Measurements from ENCODE around the gene SPIN4.
"Not testable (repeated sequence)": the region's sequence is repeated elsewhere in the genome, so short reads cannot be mapped to it uniquely, and the experiment has no call there.

DNA sequence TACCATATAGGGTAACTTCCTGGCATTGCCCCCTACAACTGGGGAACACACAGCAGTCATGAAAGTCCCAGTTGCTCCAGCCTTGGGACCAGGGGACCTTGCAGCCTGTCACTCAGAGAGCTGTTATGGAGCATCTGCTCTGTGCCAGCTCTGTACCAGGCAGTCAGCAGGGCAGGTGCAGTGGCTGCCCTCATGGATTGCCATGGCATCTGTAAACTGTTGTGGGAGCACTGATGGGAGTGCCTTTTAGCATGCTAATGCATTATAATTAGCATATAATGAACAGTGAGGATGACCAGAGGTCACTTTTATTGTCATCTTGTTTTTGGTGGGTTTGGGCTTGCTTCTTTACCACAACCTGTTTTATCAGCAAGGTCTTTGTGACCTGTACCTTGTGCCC, 33.1 kb upstream of the SPIN4 start:
- TF ChIP-seq, protein P1, sequence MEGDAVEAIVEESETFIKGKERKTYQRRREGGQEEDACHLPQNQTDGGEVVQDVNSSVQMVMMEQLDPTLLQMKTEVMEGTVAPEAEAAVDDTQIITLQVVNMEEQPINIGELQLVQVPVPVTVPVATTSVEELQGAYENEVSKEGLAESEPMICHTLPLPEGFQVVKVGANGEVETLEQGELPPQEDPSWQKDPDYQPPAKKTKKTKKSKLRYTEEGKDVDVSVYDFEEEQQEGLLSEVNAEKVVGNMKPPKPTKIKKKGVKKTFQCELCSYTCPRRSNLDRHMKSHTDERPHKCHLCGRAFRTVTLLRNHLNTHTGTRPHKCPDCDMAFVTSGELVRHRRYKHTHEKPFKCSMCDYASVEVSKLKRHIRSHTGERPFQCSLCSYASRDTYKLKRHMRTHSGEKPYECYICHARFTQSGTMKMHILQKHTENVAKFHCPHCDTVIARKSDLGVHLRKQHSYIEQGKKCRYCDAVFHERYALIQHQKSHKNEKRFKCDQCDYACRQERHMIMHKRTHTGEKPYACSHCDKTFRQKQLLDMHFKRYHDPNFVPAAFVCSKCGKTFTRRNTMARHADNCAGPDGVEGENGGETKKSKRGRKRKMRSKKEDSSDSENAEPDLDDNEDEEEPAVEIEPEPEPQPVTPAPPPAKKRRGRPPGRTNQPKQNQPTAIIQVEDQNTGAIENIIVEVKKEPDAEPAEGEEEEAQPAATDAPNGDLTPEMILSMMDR (IDR thresholded peaks at IDR 0.05), result not testable (repeated sequence)
- TF ChIP-seq POLR2A (IDR thresholded peaks at IDR 0.05); POLR2AphosphoS5 (IDR thresholded peaks at IDR 0.05; ENCODE audit: insufficient read depth in 1 of 2, low read depth in 1 of 2): not testable (repeated sequence)
